Epithelial cell of proximal tubule (primary cell): ENCODE results near the gene STAG1. TPM values are rescaled to one million over a fixed set of nuclear protein-coding genes. Genes with fewer than 3 reads are reported as not detected.
"Not testable (repeated sequence)": the region's sequence is repeated elsewhere in the genome, so short reads cannot be mapped to it uniquely, and the experiment has no call there.

Source experiments
- DNase-seq: peaks from one replicate; pipeline ENCODE4 v3.0.0-alpha.2; 2011; ENCODE audit warnings: low read depth
- H3K4me3 ChIP-seq: 2 replicates; pipeline ENCODE4 v1.5.1; 2011; ENCODE audit warnings: low read depth, mild to moderate bottlenecking, low read length
- CTCF ChIP-seq: conservative IDR thresholded peaks from 2 replicates; pipeline ENCODE4 v1.5.1; 2012; ENCODE audit warnings: low read depth, mild to moderate bottlenecking, low read length
- total RNA-seq: library from RNA; depleted of rRNA; stranded (reverse); fragments of >200 nt; gene quantifications from 2 replicates; pipeline ENCODE4 v1.2.3, GENCODE V29; 2015

Gene STAG1
- total RNA-seq, 1 donor from 2014 or later, result 16.3 TPM

GRCh38 chr3:136720091-136720490 lies 32.1 kb downstream of the STAG1 start:
- TF ChIP-seq CTCF, result no peak
- no peak overlapping the region for H3K4me3 ChIP-seq
- DNase-seq, result no peak

DNA sequence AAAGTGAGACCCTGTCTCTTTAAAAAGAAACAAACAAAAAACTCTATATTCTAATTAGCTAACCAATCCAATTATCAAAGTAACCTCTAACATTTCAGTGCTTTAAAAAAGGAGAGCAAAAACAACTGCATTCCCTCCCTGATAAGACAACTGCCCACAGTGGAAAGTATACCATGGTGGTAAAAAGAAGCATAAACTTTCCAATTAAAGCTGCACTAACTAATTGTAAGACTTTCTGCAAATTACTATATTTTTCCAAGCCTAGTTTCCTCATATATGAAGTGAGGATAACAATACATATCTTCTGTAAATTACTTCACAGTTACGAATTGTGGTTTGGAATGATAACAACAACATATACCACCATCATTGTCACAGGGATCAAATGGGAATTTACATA lies 35.5 kb downstream of the STAG1 start:
- DNase-seq, result no peak
- no peak overlapping the region for H3K4me3 ChIP-seq
- no peak for TF ChIP-seq CTCF

GRCh38 chr3:136714020-136714419 lies 38.2 kb downstream of the STAG1 start:
- no peak for TF ChIP-seq CTCF
- H3K4me3 ChIP-seq, result no peak overlapping the region
- DNase-seq, result no peak

DNA sequence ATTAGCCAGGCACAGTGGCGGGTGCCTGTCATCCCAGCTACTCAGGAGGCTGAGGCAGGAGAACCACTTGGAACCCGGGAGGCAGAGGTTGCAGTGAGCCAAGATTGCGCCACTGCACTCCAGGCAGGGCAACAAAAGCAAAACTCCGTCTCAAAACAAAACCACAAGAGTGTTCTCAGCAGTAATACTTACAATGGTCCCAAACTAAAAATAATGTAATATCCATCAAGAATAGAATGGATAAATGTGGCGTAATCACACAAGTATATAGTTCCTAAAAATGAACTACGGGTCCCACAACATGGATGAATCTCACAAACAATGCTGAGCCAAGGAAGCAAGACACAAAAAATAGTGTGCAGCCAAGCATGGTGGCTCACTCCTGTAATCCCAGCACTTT lies 39.2 kb downstream of the STAG1 start:
- H3K4me3 ChIP-seq, result no peak overlapping the region
- TF ChIP-seq CTCF, result no peak
- DNase-seq, result no peak

DNA sequence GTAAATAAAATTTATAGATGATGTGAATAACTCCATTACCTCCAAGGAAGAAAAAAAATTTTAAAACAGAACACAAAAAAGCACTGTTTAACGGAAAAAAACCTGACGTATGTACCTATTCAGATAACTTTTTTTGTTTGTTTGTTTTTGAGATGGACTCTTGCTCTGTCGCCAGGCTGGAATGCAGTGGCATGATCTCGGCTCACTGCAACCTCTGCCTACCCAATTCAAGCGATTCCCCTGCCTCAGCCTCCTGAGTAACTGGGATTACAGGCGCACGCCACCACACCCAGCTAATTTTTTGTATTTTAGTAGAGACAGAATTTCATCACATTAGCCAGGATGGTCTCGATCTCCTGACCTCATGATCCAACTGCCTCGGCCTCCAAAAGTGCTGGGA lies 40.3 kb downstream of the STAG1 start:
- not testable (repeated sequence) for H3K4me3 ChIP-seq, DNase-seq

DNA sequence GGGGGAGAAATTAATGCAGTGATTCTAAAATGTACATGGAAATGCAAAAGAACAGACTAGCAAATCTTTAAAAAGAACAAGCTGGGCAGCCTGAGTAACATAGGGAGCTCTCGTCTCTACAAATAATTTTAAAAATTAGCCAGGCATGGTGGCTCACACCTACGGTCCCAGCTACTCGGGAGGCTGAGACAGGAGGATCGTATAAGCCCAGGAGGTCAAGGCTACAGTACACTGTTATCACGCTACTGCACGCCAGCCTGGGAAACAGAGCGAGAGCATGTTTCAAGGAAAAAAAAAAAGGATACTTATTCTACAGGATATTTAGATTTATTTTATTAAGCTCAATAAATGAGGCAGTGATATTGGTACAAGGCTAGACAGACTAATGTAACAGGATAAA lies 40.9 kb downstream of the STAG1 start:
- no peak overlapping the region for H3K4me3 ChIP-seq
- no peak for TF ChIP-seq CTCF
- no peak for DNase-seq

DNA sequence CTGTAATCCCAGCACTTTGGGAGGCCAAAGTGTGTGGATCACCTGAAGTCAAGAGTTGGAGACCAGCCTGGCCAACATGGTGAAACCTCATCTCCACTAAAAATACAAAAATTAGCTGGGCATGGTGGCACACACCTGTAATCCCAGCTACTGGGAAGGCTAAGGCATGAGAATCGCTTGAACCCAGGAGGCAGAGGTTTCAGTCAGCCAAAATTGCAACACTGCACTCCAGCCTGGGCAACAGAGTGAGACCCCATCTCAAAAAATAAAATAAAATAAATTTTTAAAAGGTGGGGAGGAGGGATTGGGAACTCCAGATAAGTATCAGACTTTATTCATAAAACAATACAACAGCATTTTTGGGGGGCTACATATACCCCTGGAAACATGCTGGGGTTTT lies 42.4 kb downstream of the STAG1 start:
- H3K4me3 ChIP-seq, DNase-seq: not testable (repeated sequence)

DNA sequence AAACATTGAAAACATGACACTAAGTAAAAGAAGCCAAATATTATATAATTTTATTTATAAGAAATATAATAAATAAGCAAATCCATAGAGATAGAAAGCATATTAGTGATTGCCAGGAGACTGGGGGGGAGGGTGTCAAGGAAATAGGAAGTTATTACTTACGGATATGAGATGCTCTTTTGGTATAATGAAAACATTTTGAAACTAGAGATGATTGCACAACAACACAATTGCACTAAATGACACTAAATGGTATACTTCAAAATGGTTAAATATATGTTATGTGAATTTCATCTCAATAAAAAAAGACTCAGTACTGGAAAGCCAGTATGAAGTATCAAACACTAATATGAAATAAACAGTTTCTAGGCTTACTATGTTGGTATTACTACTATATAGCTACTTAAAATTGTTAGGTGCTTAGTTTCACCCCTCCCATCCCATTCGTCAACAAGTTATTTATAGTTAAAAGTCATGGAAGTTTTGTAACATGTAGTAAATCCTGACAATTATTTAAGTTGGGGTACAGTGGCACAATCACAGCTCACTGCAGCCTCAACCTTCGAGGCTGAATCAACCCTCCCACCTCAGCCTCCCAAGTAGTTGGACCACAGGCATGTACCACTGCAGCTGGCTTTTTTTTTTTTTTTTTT lies 43.7 kb downstream of the STAG1 start:
- no peak for DNase-seq
- H3K4me3 ChIP-seq, result no peak overlapping the region
- no peak for TF ChIP-seq CTCF
